DMS 273 treated with DMSO at 0.1 percent for 48 hours (cell line): Measurements from ENCODE around the gene NCOA6.
"Not testable (repeated sequence)": the region's sequence is repeated elsewhere in the genome, so short reads cannot be mapped to it uniquely, and the experiment has no call there.

Experiments used
- DNase-seq: peaks from one replicate; lab custom pipeline; 2025; lab: John Stamatoyannopoulos, UW

Gene NCOA6

GRCh38 chr20:34774449-34774848 is 51.0 kb downstream of the NCOA6 start:
- DNase-seq: no peak

- no peak for DNase-seq
Measured at GRCh38 chr20:34773726-34774125, 51.7 kb downstream of the NCOA6 start.

GRCh38 chr20:34772437-34772836 is 53.0 kb downstream of the NCOA6 start:
- DNase-seq: no peak

- DNase-seq: peak; percentile 56
Measured at GRCh38 chr20:34771680-34772081, 53.8 kb downstream of the NCOA6 start.

GRCh38 chr20:34768096-34768495 is 57.4 kb downstream of the NCOA6 start:
- no peak for DNase-seq

GRCh38 chr20:34762031-34762555 is 63.4 kb downstream of the NCOA6 start:
- DNase-seq: no peak

- no peak for DNase-seq
Measured at GRCh38 chr20:34755367-34755766, 70.1 kb downstream of the NCOA6 start.

- no peak for DNase-seq
Measured at GRCh38 chr20:34754611-34755010, 70.8 kb downstream of the NCOA6 start.

GRCh38 chr20:34753706-34754461 is 71.6 kb downstream of the NCOA6 start:
- DNase-seq: no peak

- DNase-seq: no peak
Measured at GRCh38 chr20:34751453-34751852, 74.0 kb downstream of the NCOA6 start.

GRCh38 chr20:34750484-34750883 is 75.0 kb downstream of the NCOA6 start:
- no peak for DNase-seq

- no peak for DNase-seq
Measured at GRCh38 chr20:34748709-34749108, 76.7 kb downstream of the NCOA6 start.

- DNase-seq: no peak
Measured at GRCh38 chr20:34747479-34747878, 78.0 kb downstream of the NCOA6 start.

- DNase-seq: no peak
Measured at GRCh38 chr20:34746674-34747073, 78.8 kb downstream of the NCOA6 start.

GRCh38 chr20:34744847-34745246 is 80.6 kb downstream of the NCOA6 start:
- DNase-seq: no peak

- DNase-seq: no peak
Measured at GRCh38 chr20:34744340-34744739, 81.1 kb downstream of the NCOA6 start.

GRCh38 chr20:34743039-34743438 is 82.4 kb downstream of the NCOA6 start:
- no peak for DNase-seq

- no peak for DNase-seq
Measured at GRCh38 chr20:34736106-34736735, 89.2 kb downstream of the NCOA6 start.

GRCh38 chr20:34732523-34732922 is 92.9 kb downstream of the NCOA6 start:
- DNase-seq: no peak

- DNase-seq: no peak
Measured at GRCh38 chr20:34729416-34729815, 96.0 kb downstream of the NCOA6 start.

- DNase-seq: no peak
Measured at GRCh38 chr20:34724172-34724571, 101.3 kb downstream of the NCOA6 start.

GRCh38 chr20:34722560-34722959 is 102.9 kb downstream of the NCOA6 start:
- not testable (repeated sequence) for DNase-seq

- DNase-seq: no peak
Measured at GRCh38 chr20:34720266-34720665, 105.2 kb downstream of the NCOA6 start.
